GM18499 (cell line): ENCODE results near the gene PKNOX1.
"Not testable (repeated sequence)": the region's sequence is repeated elsewhere in the genome, so short reads cannot be mapped to it uniquely, and the experiment has no call there.

ENCODE experiments used
- ATAC-seq: cut with Tn5 transposase; IDR thresholded peaks from one replicate; pipeline ENCODE4 v1.9.1; 2021; ENCODE audit warnings: moderate number of reproducible peaks; ENCODE audit not compliant: insufficient read depth, unreplicated experiment

The PKNOX1 gene

GRCh38 chr21:43043291-43043690, 68.9 kb downstream of the PKNOX1 start:
- ATAC-seq = not testable (repeated sequence)

GRCh38 chr21:43044547-43044946, 70.2 kb downstream of the PKNOX1 start:
- not testable (repeated sequence) for ATAC-seq

- not testable (repeated sequence) for ATAC-seq
Measured at GRCh38 chr21:43045165-43045875, 71.0 kb downstream of the PKNOX1 start.

- ATAC-seq = not testable (repeated sequence)
Measured at GRCh38 chr21:43045876-43046821, 71.8 kb downstream of the PKNOX1 start.

GRCh38 chr21:43053112-43053511, 78.8 kb downstream of the PKNOX1 start:
- ATAC-seq = not testable (repeated sequence)

GRCh38 chr21:43062955-43063664, 88.7 kb downstream of the PKNOX1 start:
- not testable (repeated sequence) for ATAC-seq

- not testable (repeated sequence) for ATAC-seq
Measured at GRCh38 chr21:43064265-43064917, 90.0 kb downstream of the PKNOX1 start.

GRCh38 chr21:43065991-43066390, 91.6 kb downstream of the PKNOX1 start:
- not testable (repeated sequence) for ATAC-seq

- not testable (repeated sequence) for ATAC-seq
Measured at GRCh38 chr21:43066690-43067089, 92.3 kb downstream of the PKNOX1 start.

- not testable (repeated sequence) for ATAC-seq
Measured at GRCh38 chr21:43068065-43068464, 93.7 kb downstream of the PKNOX1 start.

GRCh38 chr21:43069682-43070081, 95.3 kb downstream of the PKNOX1 start:
- ATAC-seq = not testable (repeated sequence)

GRCh38 chr21:43072742-43073141, 98.4 kb downstream of the PKNOX1 start:
- ATAC-seq = not testable (repeated sequence)

- not testable (repeated sequence) for ATAC-seq
Measured at GRCh38 chr21:43074401-43075169, 100.2 kb downstream of the PKNOX1 start.

- not testable (repeated sequence) for ATAC-seq
Measured at GRCh38 chr21:43075170-43076022, 101.0 kb downstream of the PKNOX1 start, which contains the start of gene CBS. CBS (minus strand) TSS chr21:43075835; CDS start chr21:43072193, 3,642 bp downstream.

- ATAC-seq = not testable (repeated sequence)
Measured at GRCh38 chr21:43076023-43076637, 101.8 kb downstream of the PKNOX1 start.

GRCh38 chr21:43076643-43077042, 102.3 kb downstream of the PKNOX1 start:
- ATAC-seq = not testable (repeated sequence)

GRCh38 chr21:43082587-43083300, 108.4 kb downstream of the PKNOX1 start:
- not testable (repeated sequence) for ATAC-seq
